GM18505 (cell line): ENCODE data around the gene UBE2E1.
"Not testable (repeated sequence)": the region's sequence is repeated elsewhere in the genome, so short reads cannot be mapped to it uniquely, and the experiment has no call there.

ENCODE experiments used
- ATAC-seq: cut with Tn5 transposase; IDR thresholded peaks from one replicate; pipeline ENCODE4 v1.9.1; 2021; ENCODE audit not compliant: unreplicated experiment
- POLR2A ChIP-seq: IDR thresholded peaks from 4 replicates; pipeline ENCODE4 v1.6.1; 2011; ENCODE audit warnings: borderline replicate concordance; ENCODE audit not compliant: insufficient read depth, insufficient read length; ENCODE audit errors: extremely low read depth

Gene UBE2E1

GRCh38 chr3:23874359-23875112, 68.8 kb downstream of the UBE2E1 start:
- no peak for TF ChIP-seq POLR2A
- ATAC-seq: no peak

- TF ChIP-seq POLR2A: no peak
- ATAC-seq: no peak
Measured at GRCh38 chr3:23875113-23875725, 69.5 kb downstream of the UBE2E1 start.

GRCh38 chr3:23876923-23877322, 71.2 kb downstream of the UBE2E1 start:
- TF ChIP-seq POLR2A: no peak
- no peak for ATAC-seq

- no peak for ATAC-seq
- TF ChIP-seq POLR2A: no peak
Measured at GRCh38 chr3:23877329-23877980, 71.7 kb downstream of the UBE2E1 start.

GRCh38 chr3:23879485-23879884, 73.7 kb downstream of the UBE2E1 start:
- no peak for TF ChIP-seq POLR2A
- ATAC-seq: no peak

- no peak for ATAC-seq
- no peak for TF ChIP-seq POLR2A
Measured at GRCh38 chr3:23880703-23881339, 75.1 kb downstream of the UBE2E1 start.

GRCh38 chr3:23881993-23882392, 76.2 kb downstream of the UBE2E1 start:
- not testable (repeated sequence) for ATAC-seq

GRCh38 chr3:23882487-23882918, 76.7 kb downstream of the UBE2E1 start:
- ATAC-seq: no peak
- no peak for TF ChIP-seq POLR2A

GRCh38 chr3:23884481-23884880, 78.7 kb downstream of the UBE2E1 start:
- TF ChIP-seq POLR2A: no peak
- ATAC-seq: no peak

- TF ChIP-seq POLR2A: no peak
- ATAC-seq: no peak
Measured at GRCh38 chr3:23885210-23885609, 79.5 kb downstream of the UBE2E1 start.

GRCh38 chr3:23886311-23886710, 80.6 kb downstream of the UBE2E1 start:
- no peak for TF ChIP-seq POLR2A
- no peak for ATAC-seq

- no peak for ATAC-seq
- TF ChIP-seq POLR2A: no peak
Measured at GRCh38 chr3:23888617-23889228, 83.0 kb downstream of the UBE2E1 start.

GRCh38 chr3:23889386-23889785, 83.6 kb downstream of the UBE2E1 start:
- TF ChIP-seq POLR2A: no peak
- ATAC-seq: no peak
